GM12891 (cell line): ENCODE data around the gene ADAM17.

Experiments used
- POLR2A ChIP-seq: IDR thresholded peaks from 2 replicates; pipeline ENCODE4 v1.6.1; 2011; ENCODE audit warnings: low read depth, low read length, control low read depth
- POLR2AphosphoS5 ChIP-seq: IDR thresholded peaks from 2 replicates; pipeline ENCODE4 v1.6.1; 2011; ENCODE audit warnings: low read depth, low read length, control low read depth
- SPI1 ChIP-seq: IDR thresholded peaks from 2 replicates; pipeline ENCODE4 v1.6.1; 2011; ENCODE audit warnings: low read depth, low read length, control low read depth
- TAF1 ChIP-seq: IDR thresholded peaks from 2 replicates; pipeline ENCODE4 v1.6.1; 2011; ENCODE audit warnings: low read depth, low read length, control low read depth

- TF ChIP-seq POLR2A (no peak), TAF1 (no peak), POLR2AphosphoS5 (no peak), SPI1 (no peak)
Observed at GRCh38 chr2:9524291-9524690, 31.3 kb downstream of the ADAM17 start.
